MM.1S (cell line): ENCODE measurements around the gene CCKAR.

ENCODE experiments used
- EZH2 ChIP-seq: fragments of 300-600 bp; sonication (generic); optimal IDR thresholded peaks from 2 replicates; pipeline ENCODE3; 2017; ENCODE audit warnings: low read depth, mild to moderate bottlenecking, antibody characterized with exemption, low read length, mixed read lengths
- EZH2phosphoT487 ChIP-seq: fragments of 300-600 bp; sonication (generic); IDR thresholded peaks from 2 replicates; pipeline ENCODE4 v1.6.1; 2018; ENCODE audit warnings: antibody characterized with exemption, low read length
- TF ChIP-seq, protein P1 (sequence below): fragments of 300-600 bp; sonication (generic); IDR thresholded peaks from 2 replicates; pipeline ENCODE4 v1.5.1; 2016; ENCODE audit warnings: antibody characterized with exemption, low read length, mixed read lengths

DNA sequence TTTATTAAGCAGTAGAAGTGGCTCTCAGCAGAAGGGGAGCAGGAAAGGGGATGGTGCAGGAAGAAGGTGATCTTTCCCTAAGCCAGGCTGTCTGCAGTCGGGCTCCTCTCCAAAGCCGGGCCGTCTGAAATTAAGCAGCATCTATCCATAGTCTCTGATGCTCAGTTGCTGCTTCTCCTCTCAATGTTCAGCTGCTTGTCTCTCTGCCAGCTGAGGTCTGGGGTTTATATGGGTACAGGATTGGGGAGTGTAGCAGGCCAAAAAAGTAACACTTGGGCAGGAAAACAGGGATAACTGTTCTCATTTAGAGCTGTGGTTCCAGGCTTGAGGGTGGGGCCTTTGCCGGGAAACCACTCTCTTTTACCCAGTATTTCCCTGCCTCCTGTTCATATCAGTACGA, 39.2 kb upstream of the CCKAR start:
- TF ChIP-seq, protein P1, sequence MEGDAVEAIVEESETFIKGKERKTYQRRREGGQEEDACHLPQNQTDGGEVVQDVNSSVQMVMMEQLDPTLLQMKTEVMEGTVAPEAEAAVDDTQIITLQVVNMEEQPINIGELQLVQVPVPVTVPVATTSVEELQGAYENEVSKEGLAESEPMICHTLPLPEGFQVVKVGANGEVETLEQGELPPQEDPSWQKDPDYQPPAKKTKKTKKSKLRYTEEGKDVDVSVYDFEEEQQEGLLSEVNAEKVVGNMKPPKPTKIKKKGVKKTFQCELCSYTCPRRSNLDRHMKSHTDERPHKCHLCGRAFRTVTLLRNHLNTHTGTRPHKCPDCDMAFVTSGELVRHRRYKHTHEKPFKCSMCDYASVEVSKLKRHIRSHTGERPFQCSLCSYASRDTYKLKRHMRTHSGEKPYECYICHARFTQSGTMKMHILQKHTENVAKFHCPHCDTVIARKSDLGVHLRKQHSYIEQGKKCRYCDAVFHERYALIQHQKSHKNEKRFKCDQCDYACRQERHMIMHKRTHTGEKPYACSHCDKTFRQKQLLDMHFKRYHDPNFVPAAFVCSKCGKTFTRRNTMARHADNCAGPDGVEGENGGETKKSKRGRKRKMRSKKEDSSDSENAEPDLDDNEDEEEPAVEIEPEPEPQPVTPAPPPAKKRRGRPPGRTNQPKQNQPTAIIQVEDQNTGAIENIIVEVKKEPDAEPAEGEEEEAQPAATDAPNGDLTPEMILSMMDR, result no peak
- TF ChIP-seq EZH2phosphoT487 (no peak), EZH2 (no peak)
